Measurements from ENCODE around the gene AKAP8L.

The AKAP8L gene

DNA sequence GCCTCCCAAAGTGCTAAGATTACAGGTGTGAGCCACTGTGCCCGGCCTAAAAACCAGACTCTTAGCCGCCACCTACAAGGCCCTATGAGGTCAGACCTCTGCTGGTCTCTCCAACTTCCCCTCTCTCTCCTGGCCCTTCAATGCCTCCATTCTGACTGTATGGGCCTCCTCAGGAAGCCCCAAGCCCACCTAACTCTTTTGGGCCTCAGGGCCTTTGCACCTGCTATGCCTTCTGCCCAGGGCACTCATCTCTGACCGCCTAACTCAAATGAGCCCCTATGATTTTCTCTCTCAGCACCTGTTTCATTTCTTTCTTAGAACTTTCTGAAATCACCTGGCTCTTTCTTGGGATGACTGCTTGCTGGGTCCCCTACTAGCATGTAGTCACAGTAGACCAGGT lies 24.5 kb upstream of the AKAP8L start:
- H3K27ac ChIP-seq = peak overlapping the region; percentile 87 to 89
- TF ChIP-seq, protein P1, sequence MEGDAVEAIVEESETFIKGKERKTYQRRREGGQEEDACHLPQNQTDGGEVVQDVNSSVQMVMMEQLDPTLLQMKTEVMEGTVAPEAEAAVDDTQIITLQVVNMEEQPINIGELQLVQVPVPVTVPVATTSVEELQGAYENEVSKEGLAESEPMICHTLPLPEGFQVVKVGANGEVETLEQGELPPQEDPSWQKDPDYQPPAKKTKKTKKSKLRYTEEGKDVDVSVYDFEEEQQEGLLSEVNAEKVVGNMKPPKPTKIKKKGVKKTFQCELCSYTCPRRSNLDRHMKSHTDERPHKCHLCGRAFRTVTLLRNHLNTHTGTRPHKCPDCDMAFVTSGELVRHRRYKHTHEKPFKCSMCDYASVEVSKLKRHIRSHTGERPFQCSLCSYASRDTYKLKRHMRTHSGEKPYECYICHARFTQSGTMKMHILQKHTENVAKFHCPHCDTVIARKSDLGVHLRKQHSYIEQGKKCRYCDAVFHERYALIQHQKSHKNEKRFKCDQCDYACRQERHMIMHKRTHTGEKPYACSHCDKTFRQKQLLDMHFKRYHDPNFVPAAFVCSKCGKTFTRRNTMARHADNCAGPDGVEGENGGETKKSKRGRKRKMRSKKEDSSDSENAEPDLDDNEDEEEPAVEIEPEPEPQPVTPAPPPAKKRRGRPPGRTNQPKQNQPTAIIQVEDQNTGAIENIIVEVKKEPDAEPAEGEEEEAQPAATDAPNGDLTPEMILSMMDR (IDR thresholded peaks at IDR 0.05) = no peak
- no peak overlapping the region for H3K4me3 ChIP-seq
- DNase-seq (ENCODE audit: low spot score) = no peak

DNA sequence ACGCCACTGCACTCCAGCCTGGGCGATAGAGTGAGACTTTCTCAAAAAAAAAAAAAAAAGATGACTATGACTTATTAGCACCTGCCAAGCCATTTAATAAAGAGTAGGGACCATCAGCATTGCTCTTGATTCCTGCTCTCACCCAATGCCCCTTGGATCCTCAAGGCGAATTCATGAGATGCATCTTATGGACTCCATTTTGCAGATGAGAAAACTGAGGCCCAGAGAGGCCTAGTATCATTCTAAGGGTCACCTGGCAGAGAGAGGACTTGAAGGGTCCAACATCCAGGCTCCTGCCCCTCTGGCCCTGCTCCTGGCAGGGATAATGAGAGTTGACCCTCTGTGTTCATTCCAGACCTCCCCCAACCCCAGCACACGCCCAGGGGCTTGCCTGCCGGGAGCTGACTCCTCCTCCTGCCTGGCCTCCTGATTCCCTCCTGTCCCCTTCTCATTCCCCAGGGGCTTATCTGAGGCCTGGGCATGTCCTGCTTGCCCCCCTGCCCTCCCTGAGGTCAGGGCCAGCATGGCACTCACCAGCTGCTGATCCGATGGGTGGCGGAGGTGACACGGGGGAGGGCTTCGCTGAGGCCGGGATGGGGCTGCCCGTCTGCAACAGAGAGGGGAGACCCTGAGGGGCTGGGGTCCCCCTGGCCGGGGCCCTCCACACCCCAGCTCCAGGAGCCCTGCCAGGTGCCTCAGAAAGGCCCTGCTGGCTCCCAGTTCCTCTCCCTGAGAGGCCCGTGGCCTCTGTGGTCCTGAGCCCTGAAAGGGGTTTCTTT lies 23.5 kb upstream of the AKAP8L start:
- no peak for DNase-seq (ENCODE audit: low spot score)
- Histone ChIP-seq H3K4me3 (no peak overlapping the region), H3K27ac (no peak overlapping the region)
- TF ChIP-seq, protein P1 (IDR thresholded peaks at IDR 0.05) = no peak

DNA sequence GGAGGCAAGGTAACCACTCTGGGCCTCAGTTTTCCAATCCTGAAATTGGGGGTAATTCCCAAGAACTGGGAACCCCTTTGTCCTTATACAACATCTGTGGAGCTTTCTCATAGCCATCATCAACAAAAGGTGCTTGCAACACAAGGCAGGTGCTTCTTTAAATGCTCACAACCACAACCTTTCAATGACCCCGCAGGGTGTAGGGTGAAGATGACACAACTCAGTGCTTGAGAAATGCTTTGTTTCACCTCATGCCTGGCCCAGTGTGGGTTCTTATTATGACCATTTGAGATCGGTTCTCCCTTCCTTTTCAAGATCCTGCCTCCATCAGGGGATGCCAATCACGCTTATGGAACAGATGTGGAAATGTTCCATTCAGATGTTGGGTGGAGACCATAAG lies 22.5 kb upstream of the AKAP8L start:
- Histone ChIP-seq H3K4me3 (no peak overlapping the region), H3K27ac (no peak overlapping the region)
- DNase-seq (ENCODE audit: low spot score) = no peak
- TF ChIP-seq, protein P1 (IDR thresholded peaks at IDR 0.05) = no peak

DNA sequence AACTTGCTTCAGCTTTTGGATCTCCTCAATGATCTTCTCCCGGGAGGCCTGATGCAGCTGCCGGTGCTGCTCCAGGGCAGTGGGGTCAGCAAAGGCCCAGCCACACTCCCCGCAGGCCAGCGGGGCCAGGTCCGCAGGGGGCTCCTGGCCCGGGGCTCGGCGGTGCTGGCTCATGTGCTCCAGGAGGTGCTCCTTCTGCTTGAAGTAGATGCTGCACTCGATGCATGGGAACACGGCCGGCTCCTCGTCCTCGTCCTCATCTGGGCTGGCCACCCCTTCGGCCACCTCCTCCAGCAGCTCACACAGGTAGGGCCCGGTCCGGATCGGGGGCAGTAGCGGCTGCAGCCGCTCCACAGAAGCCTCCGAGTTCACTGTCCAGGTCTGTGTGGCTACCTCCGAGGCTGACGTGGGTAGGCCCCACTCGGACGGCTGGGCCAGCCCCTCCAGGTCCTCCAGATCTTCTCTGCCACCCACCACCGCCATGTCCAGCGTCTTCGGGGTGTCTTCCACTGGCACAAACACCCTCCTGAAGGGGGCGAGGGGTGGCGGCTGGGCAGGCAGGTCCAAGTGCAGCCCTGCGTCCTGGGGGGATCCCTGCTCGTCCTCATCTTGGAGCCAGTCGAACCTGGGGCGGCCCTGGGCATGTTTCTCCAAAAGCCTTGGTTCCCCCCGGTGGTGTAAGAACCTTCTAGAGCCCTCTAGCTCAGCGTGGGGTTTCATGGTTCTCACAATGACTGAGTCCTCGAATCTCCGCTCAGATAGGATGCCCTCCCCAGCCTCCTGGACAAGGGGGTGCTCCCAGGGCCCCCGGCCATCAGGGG lies 21.2 kb upstream of the AKAP8L start:
- no peak for DNase-seq (ENCODE audit: low spot score)
- no peak overlapping the region for H3K27ac ChIP-seq
- H3K4me3 ChIP-seq = no peak overlapping the region
- TF ChIP-seq, protein P1 (IDR thresholded peaks at IDR 0.05) = no peak

DNA sequence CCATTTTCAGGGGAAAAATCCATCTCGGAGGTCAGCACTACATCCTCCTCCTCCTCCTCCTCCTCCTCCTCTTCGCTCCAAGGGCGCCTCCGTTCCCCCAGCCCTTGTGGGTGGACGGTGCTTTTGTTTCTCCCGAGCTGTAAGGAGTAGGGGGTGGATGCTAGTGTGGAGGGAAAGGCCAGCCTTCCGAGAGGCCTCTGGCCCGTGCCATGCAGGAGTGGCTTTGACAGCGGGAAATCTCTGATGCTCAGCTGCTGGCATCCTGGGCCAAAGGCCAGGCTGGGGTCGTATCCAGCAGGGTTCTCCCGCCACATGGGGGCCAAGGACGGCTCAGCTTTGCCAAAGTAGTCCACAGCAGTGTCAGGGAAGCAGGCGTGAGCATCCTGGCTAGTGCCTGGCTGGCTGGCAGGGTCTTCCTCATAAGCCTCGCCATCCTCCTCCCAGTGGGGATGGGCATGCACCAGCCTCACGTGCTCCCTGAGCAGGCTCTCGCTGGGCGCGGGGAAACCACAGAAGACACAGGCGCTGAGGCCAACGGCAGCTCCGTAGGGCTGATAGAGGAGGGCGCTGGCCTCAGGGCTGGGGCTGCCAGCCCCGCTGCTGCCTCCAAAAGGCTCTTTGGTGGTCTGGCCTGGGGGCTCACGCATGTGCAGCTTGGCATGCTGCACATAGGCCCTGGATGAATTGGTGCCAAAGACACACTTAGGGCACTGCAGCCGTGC lies 20.5 kb upstream of the AKAP8L start:
- no peak overlapping the region for H3K27ac ChIP-seq
- H3K4me3 ChIP-seq = no peak overlapping the region
- no peak for DNase-seq (ENCODE audit: low spot score)
- TF ChIP-seq, protein P1 (IDR thresholded peaks at IDR 0.05) = no peak

DNA sequence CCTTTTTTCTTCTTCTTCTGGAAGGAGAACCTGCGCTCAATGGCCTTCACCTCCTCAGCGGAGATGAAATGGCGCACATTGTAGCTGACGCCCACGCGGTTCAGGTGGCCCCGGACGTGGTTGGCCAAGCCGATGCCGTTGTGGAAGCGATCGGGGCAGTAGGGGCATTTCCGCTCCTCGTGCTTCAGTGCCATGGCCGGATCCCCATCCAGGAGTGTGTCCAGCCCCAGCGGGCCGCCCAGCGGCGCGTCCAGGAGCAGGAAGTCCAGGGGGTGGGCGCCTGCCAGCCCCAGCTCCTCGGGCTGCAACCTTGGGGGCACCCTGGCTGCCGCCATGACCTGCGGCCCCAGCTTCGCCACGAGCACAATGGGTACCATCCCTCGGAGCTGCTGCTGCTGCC lies 19.8 kb upstream of the AKAP8L start:
- Histone ChIP-seq H3K4me3 (no peak overlapping the region), H3K27ac (no peak overlapping the region)
- TF ChIP-seq, protein P1 (IDR thresholded peaks at IDR 0.05) = no peak
- DNase-seq (ENCODE audit: low spot score) = no peak
